Measurements from ENCODE around the gene SMIM41. TPM values are rescaled to one million over a fixed set of nuclear protein-coding genes. Genes with fewer than 3 reads are reported as not detected.

The SMIM41 gene
- total and polyA plus RNA-seq, 12 donors = 0.19 to 0.52 (median 0.27) TPM; not detected in 8

GRCh38 chr12:52130711-52131110 lies 51.2 kb downstream of the SMIM41 start:
- 76 to 87% methylated on average over 5 of the region's 5 CpGs for WGBS, 2 donors
- Histone ChIP-seq H3K4me1 (peaks cover 11 to 30% (median 15%) of the 10 kb centered on the region in 9 donors), H3K9me3 (no peaks in the 10 kb centered on the region), H3K36me3 (no peaks in the 10 kb centered on the region), H3K27me3 (no peaks in the 10 kb centered on the region), H3K27ac (no peak overlapping the region), H3K4me3 (no peak overlapping the region)
- no peak for TF ChIP-seq CTCF (IDR thresholded peaks at IDR 0.05)
- ATAC-seq (no peak), DNase-seq (no peak)
- intact Hi-C loops (cut with DNase I) = no loop called here

- no peak for TF ChIP-seq CTCF (IDR thresholded peaks at IDR 0.05)
- Histone ChIP-seq H3K4me1 (peaks cover 0 to 9% (median 4%) of the 10 kb centered on the region in 9 donors), H3K27ac (no peak overlapping the region), H3K4me3 (no peak overlapping the region), H3K36me3 (no peaks in the 10 kb centered on the region), H3K27me3 (no peaks in the 10 kb centered on the region), H3K9me3 (no peaks in the 10 kb centered on the region)
- no peak for ATAC-seq
- 83 to 93% methylated on average over 3 of the region's 3 CpGs for WGBS, 2 donors
- intact Hi-C loops (cut with DNase I) = no loop called here
- DNase-seq = no peak
These were observed 53.3 kb downstream of the SMIM41 start for GRCh38 chr12:52132754-52133161.

GRCh38 chr12:52137746-52138145 lies 58.2 kb downstream of the SMIM41 start:
- ATAC-seq = peak in 1 of 8 donors; percentile 18
- WGBS, 2 donors = 81 to 87% methylated on average over 5 of the region's 5 CpGs

GRCh38 chr12:52139147-52139546 lies 59.6 kb downstream of the SMIM41 start:
- no peak for ATAC-seq
- H3K4me1 ChIP-seq = peaks cover 0 to 4% (median 0%) of the 10 kb centered on the region in 9 donors
- no peak overlapping the region for H3K4me3 ChIP-seq
- no peak overlapping the region for H3K27ac ChIP-seq
- no peaks in the 10 kb centered on the region for H3K36me3 ChIP-seq
- WGBS, 2 donors = 90 to 91% methylated on average over 13 of the region's 13 CpGs
- H3K9me3 ChIP-seq = no peaks in the 10 kb centered on the region
- no peak for TF ChIP-seq CTCF (IDR thresholded peaks at IDR 0.05)
- no peak for DNase-seq
- intact Hi-C loops (cut with DNase I) = no loop called here
- peaks cover 0 to 16% (median 0%) of the 10 kb centered on the region in 7 donors for H3K27me3 ChIP-seq

More at GRCh38 chr12:52137746-52138145, 58.2 kb downstream of the SMIM41 start:
- Histone ChIP-seq H3K27ac (no peak overlapping the region), H3K27me3 (peaks cover 0 to 16% (median 0%) of the 10 kb centered on the region in 7 donors), H3K4me1 (peaks cover 0 to 4% (median 0%) of the 10 kb centered on the region in 9 donors), H3K36me3 (no peaks in the 10 kb centered on the region), H3K4me3 (no peak overlapping the region), H3K9me3 (no peaks in the 10 kb centered on the region)
- no peak for TF ChIP-seq CTCF (IDR thresholded peaks at IDR 0.05)
- intact Hi-C loops (cut with DNase I) = no loop called here
- DNase-seq = no peak
